GM12891 (cell line): ENCODE results near the gene SPAG8.

Source experiments
- DNase-seq: peaks from one replicate; pipeline ENCODE4 v3.0.0; 2011; ENCODE audit warnings: low spot score; ENCODE audit not compliant: insufficient read length
- FAIRE-seq: peaks from 2 replicates; lab custom pipeline; 2011; peaks lifted over from hg19 to GRCh38; lab: Jason Lieb, UNC
- PAX5 ChIP-seq: IDR thresholded peaks from 2 replicates; pipeline ENCODE4 v1.6.1; 2011; ENCODE audit warnings: low read length, moderate library complexity, mild to moderate bottlenecking; ENCODE audit not compliant: insufficient read depth, severe bottlenecking
- POLR2A ChIP-seq: IDR thresholded peaks from 2 replicates; pipeline ENCODE4 v1.6.1; 2011; ENCODE audit warnings: low read depth, low read length, control low read depth
- POLR2AphosphoS5 ChIP-seq: IDR thresholded peaks from 2 replicates; pipeline ENCODE4 v1.6.1; 2011; ENCODE audit warnings: low read depth, low read length, control low read depth
- POU2F2 ChIP-seq: IDR thresholded peaks from 2 replicates; pipeline ENCODE4 v1.6.1; 2011; ENCODE audit warnings: low read depth, mild to moderate bottlenecking, control low read depth, low read length, moderate library complexity
- SPI1 ChIP-seq: IDR thresholded peaks from 2 replicates; pipeline ENCODE4 v1.6.1; 2011; ENCODE audit warnings: low read depth, low read length, control low read depth
- TAF1 ChIP-seq: IDR thresholded peaks from 2 replicates; pipeline ENCODE4 v1.6.1; 2011; ENCODE audit warnings: low read depth, low read length, control low read depth

SPAG8 gene

GRCh38 chr9:35797311-35798109 is 14.6 kb downstream of the SPAG8 start:
- FAIRE-seq: no peak
- TF ChIP-seq PAX5 (no peak), SPI1 (no peak), POLR2AphosphoS5 (no peak), POLR2A (no peak), TAF1 (no peak), POU2F2 (no peak)
- no peak for DNase-seq

- DNase-seq (no peak), FAIRE-seq (no peak)
- TF ChIP-seq POU2F2 (no peak), PAX5 (no peak), TAF1 (no peak), SPI1 (no peak), POLR2A (no peak), POLR2AphosphoS5 (no peak)
These were observed 16.4 kb downstream of the SPAG8 start for GRCh38 chr9:35795695-35796094.

GRCh38 chr9:35793461-35793860 is 18.6 kb downstream of the SPAG8 start:
- FAIRE-seq (no peak), DNase-seq (no peak)
- TF ChIP-seq POLR2AphosphoS5: no peak
- TF ChIP-seq PAX5: no peak
- TF ChIP-seq SPI1: no peak
- no peak for TF ChIP-seq TAF1
- no peak for TF ChIP-seq POU2F2
- no peak for TF ChIP-seq POLR2A

GRCh38 chr9:35792826-35793225 is 19.2 kb downstream of the SPAG8 start:
- no peak for FAIRE-seq
- TF ChIP-seq POLR2A (no peak), PAX5 (no peak), TAF1 (no peak), POU2F2 (no peak), SPI1 (no peak), POLR2AphosphoS5 (no peak)
- DNase-seq: no peak

GRCh38 chr9:35792024-35792813 is 19.8 kb downstream of the SPAG8 start:
- TF ChIP-seq SPI1 (no peak), POLR2A (no peak), TAF1 (no peak)
- FAIRE-seq: no peak

GRCh38 chr9:35791297-35791921 is 20.7 kb downstream of the SPAG8 start, which contains the start of gene NPR2:
Gene NPR2, plus strand, starts transcription at chr9:35791591. Its CDS starts 818 bp downstream, at chr9:35792409.
- DNase-seq: no peak
- FAIRE-seq: no peak
- TF ChIP-seq TAF1: no peak
- TF ChIP-seq POLR2AphosphoS5: no peak
- no peak for TF ChIP-seq SPI1
- no peak for TF ChIP-seq POU2F2
- TF ChIP-seq POLR2A: no peak
- TF ChIP-seq PAX5: no peak

More at GRCh38 chr9:35792024-35792813, 19.8 kb downstream of the SPAG8 start:
- no peak for DNase-seq

- FAIRE-seq (peak; percentile 94), DNase-seq (peak; percentile 72)
- TF ChIP-seq PAX5: no peak
These were observed 21.4 kb downstream of the SPAG8 start for GRCh38 chr9:35790385-35791296.

- no peak for FAIRE-seq
- DNase-seq: no peak
- TF ChIP-seq POU2F2 (no peak), POLR2A (no peak), SPI1 (no peak), TAF1 (no peak), POLR2AphosphoS5 (no peak), PAX5 (no peak)
These were observed 22.1 kb downstream of the SPAG8 start for GRCh38 chr9:35790025-35790384.
